ENCODE data around the gene HCN3.

HCN3 gene

DNA sequence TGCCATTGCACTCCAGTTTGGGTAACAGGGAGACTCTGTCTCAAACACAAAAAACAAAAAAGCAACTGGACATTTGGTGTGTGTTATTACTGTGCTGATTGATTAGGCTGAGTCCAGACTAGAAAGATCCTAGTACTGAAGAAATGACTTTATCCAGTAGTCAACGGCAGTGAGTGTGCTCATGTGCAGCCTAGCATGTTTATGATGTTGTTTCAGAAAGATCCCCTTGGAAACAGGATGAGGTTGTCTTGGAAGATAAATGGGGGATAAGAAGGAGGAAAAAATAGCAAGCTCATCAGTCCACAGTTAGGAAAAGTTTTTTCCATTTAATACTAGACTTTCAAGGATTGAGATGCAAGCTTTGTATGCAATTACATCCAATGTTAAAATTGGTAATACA lies 57.7 kb downstream of the HCN3 start:
- Histone ChIP-seq H3K27me3 (replicated peaks; ENCODE audit: control insufficient read depth, insufficient read depth, low read length) (no peaks in the 10 kb centered on the region), H3K36me3 (ENCODE audit: control insufficient read depth, insufficient read depth, low read length) (peaks cover 23% of the 10 kb centered on the region)
- TF ChIP-seq, protein P1, sequence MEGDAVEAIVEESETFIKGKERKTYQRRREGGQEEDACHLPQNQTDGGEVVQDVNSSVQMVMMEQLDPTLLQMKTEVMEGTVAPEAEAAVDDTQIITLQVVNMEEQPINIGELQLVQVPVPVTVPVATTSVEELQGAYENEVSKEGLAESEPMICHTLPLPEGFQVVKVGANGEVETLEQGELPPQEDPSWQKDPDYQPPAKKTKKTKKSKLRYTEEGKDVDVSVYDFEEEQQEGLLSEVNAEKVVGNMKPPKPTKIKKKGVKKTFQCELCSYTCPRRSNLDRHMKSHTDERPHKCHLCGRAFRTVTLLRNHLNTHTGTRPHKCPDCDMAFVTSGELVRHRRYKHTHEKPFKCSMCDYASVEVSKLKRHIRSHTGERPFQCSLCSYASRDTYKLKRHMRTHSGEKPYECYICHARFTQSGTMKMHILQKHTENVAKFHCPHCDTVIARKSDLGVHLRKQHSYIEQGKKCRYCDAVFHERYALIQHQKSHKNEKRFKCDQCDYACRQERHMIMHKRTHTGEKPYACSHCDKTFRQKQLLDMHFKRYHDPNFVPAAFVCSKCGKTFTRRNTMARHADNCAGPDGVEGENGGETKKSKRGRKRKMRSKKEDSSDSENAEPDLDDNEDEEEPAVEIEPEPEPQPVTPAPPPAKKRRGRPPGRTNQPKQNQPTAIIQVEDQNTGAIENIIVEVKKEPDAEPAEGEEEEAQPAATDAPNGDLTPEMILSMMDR (IDR thresholded peaks at IDR 0.05; ENCODE audit: insufficient read depth, low read length, poor library complexity, severe bottlenecking): no peak

More for the DNA sequence above, 57.7 kb downstream of the HCN3 start:
- no peak for DNase-seq (ENCODE audit: extremely low read depth, insufficient read length)
- no peak overlapping the region for H3K4me3 ChIP-seq (replicated peaks; ENCODE audit: low read depth, low read length)
